HG03039 (cell line): ENCODE measurements around the gene TAS2R5.
"Not testable (repeated sequence)": the region's sequence is repeated elsewhere in the genome, so short reads cannot be mapped to it uniquely, and the experiment has no call there.

Experiments used
- ATAC-seq: cut with Tn5 transposase; IDR thresholded peaks from one replicate; pipeline ENCODE4 v1.9.1; 2021; ENCODE audit warnings: mild to moderate bottlenecking, moderate library complexity; ENCODE audit not compliant: unreplicated experiment

Gene TAS2R5, protein sequence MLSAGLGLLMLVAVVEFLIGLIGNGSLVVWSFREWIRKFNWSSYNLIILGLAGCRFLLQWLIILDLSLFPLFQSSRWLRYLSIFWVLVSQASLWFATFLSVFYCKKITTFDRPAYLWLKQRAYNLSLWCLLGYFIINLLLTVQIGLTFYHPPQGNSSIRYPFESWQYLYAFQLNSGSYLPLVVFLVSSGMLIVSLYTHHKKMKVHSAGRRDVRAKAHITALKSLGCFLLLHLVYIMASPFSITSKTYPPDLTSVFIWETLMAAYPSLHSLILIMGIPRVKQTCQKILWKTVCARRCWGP

DNA sequence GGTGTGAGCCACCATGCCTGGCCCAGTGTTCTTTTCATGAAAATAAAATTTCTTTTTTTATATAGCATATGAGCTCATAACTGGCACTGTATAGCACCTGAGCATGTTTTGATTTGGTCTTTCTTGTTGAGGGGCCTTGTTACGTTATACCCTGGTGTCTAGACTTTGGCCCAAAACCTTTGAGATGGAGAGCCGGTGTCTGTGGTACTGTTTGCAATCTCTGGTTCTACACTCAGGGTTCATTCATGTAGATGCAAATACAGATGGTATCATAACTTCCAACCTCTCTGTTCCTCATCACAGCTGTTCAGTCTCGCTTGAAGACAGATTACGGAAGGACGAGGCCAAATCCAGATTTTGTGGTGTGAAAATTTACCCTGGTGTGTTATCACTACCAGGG, at the start of gene TAS2R5:
Gene TAS2R5 (plus strand): TSS at position 301 of the 400 bp plus-strand sequence. CDS start 145 bp downstream, outside the sequence.
- no peak for ATAC-seq

DNA sequence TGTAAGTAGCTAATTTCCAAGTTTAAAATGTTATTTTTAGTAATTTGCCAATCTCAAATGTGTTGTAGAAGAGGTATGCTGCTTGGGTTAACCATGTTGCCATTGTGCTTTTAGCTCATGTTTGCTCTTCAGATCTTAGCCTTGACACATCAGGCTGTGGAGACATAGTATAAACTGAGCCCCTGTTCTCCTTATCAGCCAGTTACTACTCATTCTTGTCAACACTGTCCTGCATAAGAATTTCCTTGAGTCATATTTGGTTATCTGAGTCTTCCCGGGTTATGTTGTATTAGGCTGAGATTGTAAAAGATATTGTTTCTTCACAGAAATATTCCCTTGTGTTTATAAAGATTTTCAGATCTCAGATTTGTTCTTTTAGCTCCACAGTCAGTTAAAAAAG, 47.8 kb upstream of the TAS2R5 start:
- ATAC-seq = no peak

DNA sequence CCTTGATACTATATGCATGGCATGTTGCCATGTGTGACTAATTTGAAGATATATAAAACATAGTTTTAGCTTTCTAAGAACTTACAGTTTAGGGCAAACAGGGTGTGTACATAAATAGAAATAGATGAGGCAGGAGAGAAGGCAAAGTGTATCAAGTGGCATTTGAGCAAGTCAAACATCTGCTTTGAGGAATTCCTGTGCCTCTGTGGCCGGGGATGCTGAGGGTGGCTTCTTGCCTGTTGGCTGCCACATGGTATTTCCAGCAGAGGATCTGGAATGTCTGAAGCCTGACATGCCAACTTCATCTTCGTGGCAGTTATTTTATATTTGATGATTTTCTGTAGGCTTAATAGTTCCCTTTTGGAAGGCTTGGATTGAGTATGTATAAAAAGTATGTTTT, 45.9 kb upstream of the TAS2R5 start:
- no peak for ATAC-seq

DNA sequence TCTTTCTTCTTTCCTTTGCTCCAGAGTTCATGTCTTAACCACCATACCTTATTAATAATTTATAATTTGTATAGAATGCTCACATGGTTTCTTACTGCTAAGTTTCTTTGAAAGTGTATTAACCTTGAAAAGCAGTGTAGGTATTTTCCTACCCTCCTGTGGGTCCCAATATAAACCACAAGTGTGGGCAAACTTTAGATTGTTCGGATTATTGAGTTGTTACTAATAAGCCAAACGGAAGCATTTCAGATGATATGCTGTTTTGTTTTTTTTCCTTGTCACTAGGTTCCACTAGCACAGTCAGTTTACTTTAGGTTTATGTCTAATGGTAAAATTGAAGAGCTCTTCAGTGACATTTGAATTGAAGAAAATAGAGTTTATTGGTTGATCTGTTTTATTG, 41.6 kb upstream of the TAS2R5 start:
- no peak for ATAC-seq

DNA sequence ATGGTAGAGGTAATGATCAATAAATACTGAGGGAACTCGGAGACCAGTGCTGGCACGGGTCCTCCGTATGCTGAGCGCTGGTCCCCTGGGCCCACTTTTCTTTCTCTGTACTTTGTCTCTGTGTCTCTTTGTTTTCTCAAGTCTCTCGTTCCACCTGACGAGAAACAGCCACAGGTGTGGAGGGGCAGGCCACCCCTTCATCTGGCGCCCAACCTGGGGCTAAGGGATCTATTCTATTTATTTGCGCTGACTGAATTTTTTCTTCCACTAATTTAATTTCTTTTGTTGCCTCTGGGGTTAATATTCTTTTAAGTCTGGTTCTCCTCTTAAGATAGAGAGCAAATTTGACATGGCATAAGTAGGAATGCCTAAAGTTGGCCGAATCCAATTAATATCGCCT, 38.1 kb upstream of the TAS2R5 start:
- not testable (repeated sequence) for ATAC-seq

DNA sequence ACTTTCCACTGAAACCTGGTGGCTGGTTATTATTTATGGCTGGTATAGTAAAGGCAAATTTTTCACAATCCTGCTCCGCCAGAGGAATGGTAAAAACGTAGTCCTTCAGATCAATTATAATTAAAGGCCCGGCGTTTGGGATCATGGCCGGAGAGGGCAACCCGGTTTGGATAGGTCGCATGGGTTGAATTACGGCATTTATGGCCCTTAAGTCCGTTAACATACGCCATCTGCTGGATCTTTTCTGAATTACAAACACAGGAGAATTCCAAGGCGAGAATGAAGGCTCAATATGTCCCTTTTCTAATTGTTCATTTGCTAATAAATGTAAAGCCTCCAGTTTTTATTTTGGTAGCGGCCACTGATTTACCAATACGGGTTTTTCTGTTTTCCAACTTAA, 37.4 kb upstream of the TAS2R5 start:
- no peak for ATAC-seq

DNA sequence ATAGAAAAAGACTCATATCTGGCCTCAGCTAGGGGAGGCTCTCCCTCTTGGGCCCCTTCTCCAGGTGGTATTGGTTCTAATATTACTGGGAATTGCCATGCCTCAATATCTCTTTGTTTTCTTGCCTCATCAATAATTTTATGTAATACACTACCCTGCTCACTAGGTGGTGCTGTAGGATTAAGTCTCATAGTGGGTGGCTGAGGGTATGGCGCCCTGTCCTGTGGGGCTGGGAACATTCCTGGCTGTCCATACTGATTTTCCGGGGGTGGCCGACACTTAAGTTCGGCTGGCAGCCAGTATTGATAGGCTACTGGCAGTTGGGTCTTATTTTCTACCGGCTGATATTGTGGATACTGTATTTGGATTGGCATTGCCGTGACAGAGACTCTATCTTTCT, 35.1 kb upstream of the TAS2R5 start:
- ATAC-seq = no peak

DNA sequence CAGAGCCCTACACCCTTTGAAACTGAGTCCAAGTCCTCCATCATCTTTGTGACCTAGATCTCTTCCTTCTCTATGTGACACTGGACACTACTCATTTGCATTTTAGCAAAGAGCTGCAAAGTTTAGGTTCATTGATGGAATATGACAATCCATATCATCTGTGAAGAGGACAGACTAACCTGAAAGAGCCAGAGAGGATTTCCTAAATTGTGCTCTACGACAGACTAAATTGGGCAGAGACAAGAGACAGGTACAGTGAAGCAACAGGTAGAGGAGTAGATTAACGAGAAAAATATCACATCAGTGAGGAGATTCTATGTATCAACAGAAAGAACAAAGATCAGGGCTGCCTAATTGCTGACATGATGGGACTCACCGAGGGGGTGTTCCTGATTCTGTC, 26.2 kb upstream of the TAS2R5 start, which contains the start of gene TAS2R3:
Gene TAS2R3 (plus strand): TSS at position 301 of the 400 bp plus-strand sequence. CDS start 62 bp downstream, at position 363.
- ATAC-seq = no peak

DNA sequence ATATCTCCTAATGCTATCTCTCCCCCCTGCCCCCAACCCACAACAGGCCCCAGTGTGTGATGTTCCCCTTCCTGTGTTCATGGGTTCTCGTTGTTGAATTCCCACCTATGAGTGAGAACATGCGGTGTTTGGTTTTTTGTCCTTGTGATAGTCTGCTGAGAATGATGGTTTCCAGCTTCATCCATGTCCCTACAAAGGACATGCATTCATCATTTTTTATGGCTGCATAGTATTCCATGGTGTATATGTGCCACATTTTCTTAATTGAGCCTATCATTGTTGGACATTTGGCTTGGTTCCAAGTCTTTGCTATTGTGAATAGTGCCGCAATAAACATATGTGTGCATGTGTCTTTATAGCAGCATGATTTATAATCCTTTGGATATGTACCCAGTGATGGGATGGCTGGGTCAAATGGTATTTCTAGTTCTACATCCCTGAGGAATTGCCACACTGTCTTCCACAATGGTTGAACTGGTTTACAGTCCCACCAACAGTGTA, 19.9 kb upstream of the TAS2R5 start:
- not testable (repeated sequence) for ATAC-seq

DNA sequence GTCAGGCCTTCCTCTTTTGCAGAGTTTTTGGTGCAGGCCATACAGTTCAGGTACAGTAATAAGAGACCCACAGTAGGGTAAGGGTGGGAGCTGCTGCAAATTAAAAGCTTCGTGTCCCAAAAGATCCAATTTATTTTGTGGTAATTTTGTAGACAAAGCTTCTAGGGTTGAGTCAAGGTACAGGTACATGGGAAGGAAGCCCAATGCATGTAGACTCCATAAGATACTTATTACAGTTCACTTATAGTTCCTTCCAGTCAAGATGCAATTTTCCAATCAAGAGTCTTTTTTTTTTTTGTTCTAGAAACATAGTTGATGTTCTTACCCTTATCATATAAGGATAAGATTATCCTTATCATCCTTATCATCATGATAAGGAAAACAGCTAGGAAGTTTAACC, 13.6 kb upstream of the TAS2R5 start, which contains the start of gene TAS2R4:
Gene TAS2R4 (plus strand): TSS at position 301 of the 400 bp plus-strand sequence. CDS start 1,815 bp downstream, outside the sequence.
- no peak for ATAC-seq

DNA sequence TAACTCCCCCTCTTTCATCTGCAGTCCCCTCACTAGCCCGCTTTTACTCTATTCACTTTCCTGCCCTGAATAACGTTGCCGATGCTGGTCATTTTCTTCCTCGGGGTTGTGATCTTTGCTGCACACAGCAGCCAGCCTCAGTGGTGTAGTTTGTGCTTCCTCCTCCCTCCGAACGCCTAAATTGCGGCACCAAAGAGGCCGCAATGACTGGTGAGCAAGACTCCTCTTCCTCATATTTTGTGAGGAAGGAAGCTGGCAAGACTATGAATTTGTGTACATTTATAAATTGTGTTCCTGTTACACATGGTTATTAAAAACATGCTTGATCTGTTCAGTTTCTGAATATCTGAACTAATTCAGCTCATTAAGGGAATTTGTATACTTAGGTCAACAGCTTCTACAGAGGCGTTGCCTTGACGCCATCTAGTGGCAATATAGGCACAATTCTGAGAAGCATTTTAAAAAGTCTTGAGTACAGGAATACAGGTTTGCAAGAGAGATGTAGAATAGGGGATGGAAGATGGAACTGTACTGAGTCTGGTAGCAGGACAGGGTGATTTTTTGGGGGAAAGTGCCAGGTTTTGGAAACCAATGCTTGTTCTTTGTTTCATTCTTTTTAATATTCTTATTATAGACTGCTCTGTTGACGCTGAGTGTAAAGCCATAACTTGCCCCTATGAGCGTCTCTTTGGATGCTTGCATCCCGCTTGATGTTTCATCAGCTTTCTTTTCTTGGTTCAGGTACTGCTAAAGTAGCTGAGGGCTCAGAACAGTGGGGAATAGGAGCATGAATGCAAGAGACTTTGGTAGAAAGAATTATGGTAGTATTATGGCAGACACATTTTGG, 4.1 kb upstream of the TAS2R5 start:
- no peak for ATAC-seq

DNA sequence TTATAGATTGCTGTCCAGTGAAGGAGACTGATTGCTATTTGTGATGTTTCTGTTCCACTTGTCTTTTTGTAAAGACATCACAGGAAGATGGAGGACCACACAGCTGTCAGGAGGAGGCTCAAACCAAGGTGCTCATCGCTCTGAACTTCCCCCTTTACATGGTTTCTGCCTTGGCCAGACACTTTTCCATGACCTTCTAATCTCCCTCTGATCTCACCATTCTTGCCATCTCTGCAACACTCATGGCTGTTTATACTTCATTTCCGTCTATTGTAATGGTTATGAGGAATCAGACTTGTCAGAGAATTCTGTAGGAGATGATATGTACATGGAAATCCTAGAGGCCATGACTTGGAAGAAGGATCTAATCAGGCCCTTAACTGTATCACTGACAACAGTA, 1.7 kb upstream of the TAS2R5 start:
- ATAC-seq = no peak

DNA sequence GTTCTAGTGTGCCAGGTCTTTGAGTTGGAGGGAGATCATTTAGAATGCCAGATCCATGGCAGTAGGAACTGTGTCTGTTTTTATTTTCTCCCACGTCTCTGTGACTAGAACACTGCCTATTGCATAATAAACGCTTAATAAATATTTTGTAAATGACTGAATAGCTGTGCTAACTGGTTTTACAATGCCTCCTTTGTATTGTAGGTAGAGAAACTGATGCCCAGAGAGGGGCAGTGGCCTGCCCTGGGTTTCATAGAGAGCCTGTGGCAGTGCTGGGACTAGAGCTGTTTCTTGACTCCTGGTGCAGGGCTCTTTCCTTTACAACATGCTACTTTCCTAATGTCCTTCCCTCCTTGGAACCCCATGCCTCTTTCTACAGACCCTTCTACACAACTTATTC, 2.5 kb downstream of the TAS2R5 start:
- no peak for ATAC-seq

DNA sequence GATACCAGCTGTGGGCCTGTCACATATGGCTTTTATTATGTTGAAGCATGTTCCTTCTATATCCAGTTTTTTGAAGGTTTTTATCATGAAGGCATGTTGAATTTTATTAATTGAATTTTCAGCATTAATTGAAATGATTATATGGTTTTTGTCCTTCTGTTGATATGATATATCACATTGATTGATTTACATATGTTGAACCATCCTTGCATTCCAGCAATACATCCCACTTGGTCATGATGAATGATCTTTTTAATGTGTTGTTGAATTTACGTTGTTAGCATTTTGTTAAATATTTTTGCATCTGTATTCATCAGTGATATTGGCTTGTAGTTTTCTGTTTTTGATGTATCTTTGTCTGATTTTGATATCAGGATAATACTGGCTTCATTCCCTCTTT, 30.1 kb downstream of the TAS2R5 start:
- no peak for ATAC-seq

DNA sequence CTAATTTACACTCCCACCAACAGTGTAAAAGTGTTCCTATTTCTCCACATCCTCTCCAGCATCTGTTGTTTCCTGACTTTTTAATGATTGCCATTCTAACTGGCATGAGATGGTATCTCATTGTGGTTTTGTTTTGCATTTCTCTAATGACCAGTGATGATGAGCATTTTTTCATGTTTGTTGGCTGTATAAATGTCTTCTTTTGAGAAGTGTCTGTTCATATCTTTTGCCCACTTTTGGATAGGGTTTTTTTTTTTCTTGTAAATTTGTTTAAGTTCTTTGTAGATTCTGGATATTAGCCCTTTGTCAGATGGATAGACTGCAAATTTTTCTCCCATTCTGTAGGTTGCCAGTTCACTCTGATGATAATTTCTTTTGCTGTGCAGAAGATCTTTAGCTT, 32.4 kb downstream of the TAS2R5 start:
- ATAC-seq = not testable (repeated sequence)

DNA sequence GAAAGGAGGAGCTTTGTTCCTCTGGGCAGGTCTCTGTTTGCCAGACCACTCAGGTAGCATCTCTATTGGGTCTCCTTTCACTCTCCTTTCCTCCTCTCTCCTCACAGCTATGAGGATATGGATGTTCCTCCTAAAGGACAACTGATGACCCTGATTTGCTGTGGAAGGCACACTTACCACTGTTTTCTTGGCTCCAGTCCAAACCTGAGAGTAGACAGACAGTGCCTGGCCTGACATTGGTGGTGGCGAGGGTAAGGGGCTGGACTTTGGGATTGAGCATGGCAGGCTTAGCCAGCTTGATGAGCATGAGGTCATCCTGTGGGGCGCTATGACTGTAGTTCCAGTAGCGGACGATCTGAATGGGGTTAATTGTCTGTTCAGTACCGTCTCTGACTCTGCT, 47.7 kb downstream of the TAS2R5 start:
- no peak for ATAC-seq

DNA sequence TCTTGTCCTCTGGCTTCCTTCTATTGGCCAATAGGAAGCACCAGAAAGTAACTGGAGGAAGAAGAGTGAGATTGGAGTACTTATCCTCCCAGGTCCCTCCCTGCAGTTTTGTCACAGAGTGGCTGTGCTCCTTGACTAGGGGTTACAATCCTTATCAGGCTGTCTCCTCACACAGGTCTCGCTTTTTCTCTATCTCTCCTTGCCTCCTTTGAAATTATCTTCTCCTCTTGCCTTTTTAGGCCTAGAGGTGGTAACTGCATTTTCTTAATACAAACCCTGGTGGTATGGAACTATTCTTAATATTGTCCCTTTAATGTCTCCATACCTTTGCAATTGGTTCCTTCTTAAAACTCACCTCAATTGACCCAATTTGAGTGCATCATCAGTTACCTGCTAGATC, 48.6 kb downstream of the TAS2R5 start:
- ATAC-seq = no peak

DNA sequence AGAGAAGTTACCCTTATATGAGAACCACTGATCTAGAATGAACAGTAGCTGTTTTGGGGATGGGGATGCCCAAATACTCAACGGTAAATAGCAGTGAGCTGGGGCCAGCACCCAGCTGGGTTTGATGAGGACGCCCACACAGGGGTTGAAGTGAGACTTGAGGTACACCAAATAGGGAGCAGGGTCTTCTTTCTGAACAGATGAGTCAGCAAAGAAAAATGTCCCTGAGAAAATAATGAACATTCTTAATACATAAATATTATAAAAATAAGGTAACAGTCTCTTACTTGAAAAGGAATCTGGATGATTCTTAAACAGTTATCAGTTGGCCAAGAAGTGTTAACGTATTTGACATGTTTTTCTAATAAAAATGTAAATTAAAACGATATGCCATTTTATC, 49.2 kb downstream of the TAS2R5 start:
- ATAC-seq = no peak

DNA sequence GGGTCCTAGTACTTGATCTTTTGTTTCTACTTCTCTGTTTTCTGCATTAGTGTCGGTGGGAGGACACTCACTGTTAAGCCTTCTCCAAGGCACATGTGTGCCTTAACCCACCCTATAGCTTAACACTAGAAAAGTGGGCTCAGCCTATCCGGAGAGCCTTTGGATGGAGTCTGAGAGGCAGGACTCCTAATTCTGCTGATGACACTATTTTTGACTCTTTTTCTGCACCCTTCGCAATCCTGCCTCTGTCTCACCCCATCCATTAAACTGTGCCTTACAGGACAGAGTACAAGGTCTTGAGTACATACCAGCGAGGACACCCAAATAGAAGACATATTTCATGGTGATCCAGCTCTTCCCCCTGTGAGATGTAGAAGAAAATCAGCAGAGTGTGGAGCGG, 50.7 kb downstream of the TAS2R5 start:
- no peak for ATAC-seq
